ENCODE results near the gene SEMA6B.

Gene SEMA6B

GRCh38 chr19:4586245-4586644 is 26.8 kb upstream of the SEMA6B start:
- TF ChIP-seq CTCF (IDR thresholded peaks at IDR 0.05) = no peak

- no peak for TF ChIP-seq CTCF (IDR thresholded peaks at IDR 0.05)
Observed at GRCh38 chr19:4585556-4585955, 26.1 kb upstream of the SEMA6B start.

- no peak for TF ChIP-seq CTCF (IDR thresholded peaks at IDR 0.05)
Observed at GRCh38 chr19:4584670-4585460, 25.4 kb upstream of the SEMA6B start.

- TF ChIP-seq CTCF (IDR thresholded peaks at IDR 0.05) = no peak
Observed at GRCh38 chr19:4583961-4584669, 24.6 kb upstream of the SEMA6B start.

- TF ChIP-seq CTCF (IDR thresholded peaks at IDR 0.05) = no peak
Observed at GRCh38 chr19:4582980-4583842, 23.7 kb upstream of the SEMA6B start.

- no peak for TF ChIP-seq CTCF (IDR thresholded peaks at IDR 0.05)
Observed at GRCh38 chr19:4581666-4582553, 22.4 kb upstream of the SEMA6B start.
